Subcutaneous abdominal adipose tissue (tissue), 5 donors: ENCODE measurements around the gene PCBP3.

Experiments used
- H3K27ac ChIP-seq: one replicate; pipeline ENCODE4 v1.7.0; 2013; ENCODE audit warnings: low read depth, mild to moderate bottlenecking, inconsistent platforms, low read length, moderate library complexity
- H3K27me3 ChIP-seq, 5 donors: one replicate each; pipeline ENCODE4 v1.7.0; 2013; ENCODE audit warnings: low read length in 5 of 5, inconsistent platforms in 1 of 5; ENCODE audit not compliant: control insufficient read depth in 5 of 5, insufficient read depth in 4 of 5
- H3K36me3 ChIP-seq, 5 donors: one replicate each; pipeline ENCODE4 v1.7.0; 2013; ENCODE audit warnings: low read length in 5 of 5; ENCODE audit not compliant: control insufficient read depth in 5 of 5, insufficient read depth in 5 of 5
- H3K4me1 ChIP-seq, 5 donors: one replicate each; pipeline ENCODE4 v1.7.0; 2013; ENCODE audit warnings: low read length in 5 of 5, mild to moderate bottlenecking in 3 of 5, moderate library complexity in 1 of 5; ENCODE audit not compliant: control insufficient read depth in 5 of 5, insufficient read depth in 5 of 5
- H3K4me3 ChIP-seq, 5 donors: one replicate each; pipeline ENCODE4 v1.7.0; 2013; ENCODE audit warnings: low read length in 5 of 5, low read depth in 1 of 5
- H3K9ac ChIP-seq, 5 donors: one replicate each; pipeline ENCODE4 v1.7.0; 2013; ENCODE audit warnings: low read length in 5 of 5, mild to moderate bottlenecking in 4 of 5, moderate library complexity in 3 of 5
- H3K9me3 ChIP-seq, 5 donors: one replicate each; pipeline ENCODE4 v1.7.0; 2013; ENCODE audit warnings: low read length in 5 of 5; ENCODE audit not compliant: control insufficient read depth in 5 of 5
- donor health status: healthy.
- donor health status: healthy.
- donor health status: healthy.
- donor health status: healthy.
- donor health status: healthy.

Gene PCBP3

GRCh38 chr21:45875416-45875760 is 231.9 kb downstream of the PCBP3 start:
- Histone ChIP-seq H3K9ac (no peak overlapping the region), H3K9me3 (no peaks in the 10 kb centered on the region), H3K4me3 (peak overlapping the region in 2 of 5 donors; percentile 6 to 30), H3K27me3 (peaks cover 0 to 12% (median 6%) of the 10 kb centered on the region in 5 donors), H3K36me3 (no peaks in the 10 kb centered on the region), H3K4me1 (peaks cover 0 to 25% (median 17%) of the 10 kb centered on the region in 5 donors), H3K27ac (no peak overlapping the region)

DNA sequence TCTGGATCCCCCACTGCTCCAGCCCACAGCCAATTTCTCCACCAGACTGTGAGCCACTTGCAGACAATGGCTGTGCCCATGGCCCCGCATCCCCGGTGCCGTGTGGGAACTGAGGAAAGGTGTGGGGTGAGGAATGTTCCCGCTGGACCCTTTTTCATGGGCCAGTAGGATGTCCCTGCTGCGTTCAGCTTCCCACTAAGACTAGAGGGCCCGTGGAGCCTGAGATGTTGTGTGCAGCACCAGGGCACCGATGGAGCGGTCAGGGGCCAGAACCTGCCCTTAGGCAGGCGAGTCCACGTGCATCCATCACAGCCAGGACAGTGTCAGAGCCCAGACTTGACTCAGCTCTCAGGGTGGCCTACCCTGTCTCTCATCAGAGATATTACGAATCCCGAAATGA is 232.4 kb downstream of the PCBP3 start:
- peaks cover 0 to 12% (median 5%) of the 10 kb centered on the region in 5 donors for H3K27me3 ChIP-seq

GRCh38 chr21:45876381-45877170 is 233.1 kb downstream of the PCBP3 start:
- H3K36me3 ChIP-seq = no peaks in the 10 kb centered on the region
- no peaks in the 10 kb centered on the region for H3K9me3 ChIP-seq
- H3K9ac ChIP-seq = no peak overlapping the region
- no peak overlapping the region for H3K4me3 ChIP-seq
- H3K27me3 ChIP-seq = peaks cover 0 to 11% (median 5%) of the 10 kb centered on the region in 5 donors
- H3K27ac ChIP-seq = no peak overlapping the region
- H3K4me1 ChIP-seq = peaks cover 0 to 32% (median 22%) of the 10 kb centered on the region in 5 donors

More for the DNA sequence above, 232.4 kb downstream of the PCBP3 start:
- Histone ChIP-seq H3K4me1 (peaks cover 0 to 30% (median 21%) of the 10 kb centered on the region in 5 donors), H3K27ac (no peak overlapping the region), H3K9ac (no peak overlapping the region), H3K4me3 (no peak overlapping the region), H3K36me3 (no peaks in the 10 kb centered on the region), H3K9me3 (no peaks in the 10 kb centered on the region)

GRCh38 chr21:45877171-45877438 is 233.6 kb downstream of the PCBP3 start:
- H3K36me3 ChIP-seq = no peaks in the 10 kb centered on the region
- peaks cover 0 to 13% (median 4%) of the 10 kb centered on the region in 5 donors for H3K27me3 ChIP-seq

DNA sequence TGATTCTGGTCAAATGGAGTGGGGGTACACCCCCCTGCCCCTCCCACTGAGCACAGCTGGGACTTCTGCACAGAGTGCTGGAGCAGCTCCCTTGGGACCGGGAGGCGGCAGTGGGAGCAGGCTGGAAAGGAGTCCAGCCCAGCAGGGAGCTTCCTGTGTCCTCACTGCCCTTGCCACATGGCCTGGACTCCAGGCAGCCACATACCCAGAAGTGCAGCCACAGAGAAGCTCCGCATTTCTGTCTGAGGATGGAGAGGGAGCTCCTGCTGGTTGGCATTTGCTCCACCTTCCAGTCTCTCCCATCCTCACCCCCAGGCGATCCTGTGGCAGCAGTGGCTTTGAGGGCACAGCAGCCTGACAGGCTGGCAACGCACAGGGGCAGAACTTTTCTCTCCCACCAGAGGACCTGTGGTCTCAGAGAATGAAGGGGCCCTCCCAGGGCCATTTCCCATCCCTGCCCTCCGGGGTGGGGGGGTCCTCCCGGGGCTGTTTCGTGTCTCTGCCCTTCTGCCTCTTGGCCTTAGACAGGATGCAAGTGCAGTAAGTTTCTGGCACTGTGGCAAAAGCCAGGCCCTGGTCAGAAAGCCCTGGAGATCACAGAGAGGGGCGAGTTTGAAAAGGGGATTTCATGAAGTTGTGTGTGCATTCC is 234.4 kb downstream of the PCBP3 start:
- Histone ChIP-seq H3K4me1 (peaks cover 0 to 32% (median 22%) of the 10 kb centered on the region in 5 donors), H3K9me3 (no peaks in the 10 kb centered on the region), H3K27me3 (peaks cover 0 to 13% (median 4%) of the 10 kb centered on the region in 5 donors), H3K4me3 (no peak overlapping the region), H3K9ac (no peak overlapping the region), H3K27ac (no peak overlapping the region), H3K36me3 (no peaks in the 10 kb centered on the region)

More at GRCh38 chr21:45877171-45877438, 233.6 kb downstream of the PCBP3 start:
- H3K4me3 ChIP-seq = no peak overlapping the region
- no peaks in the 10 kb centered on the region for H3K9me3 ChIP-seq
- H3K4me1 ChIP-seq = peaks cover 0 to 32% (median 22%) of the 10 kb centered on the region in 5 donors
- no peak overlapping the region for H3K27ac ChIP-seq
- H3K9ac ChIP-seq = no peak overlapping the region

- Histone ChIP-seq H3K27me3 (peaks cover 0 to 7% (median 3%) of the 10 kb centered on the region in 5 donors), H3K4me1 (peaks cover 0 to 23% (median 13%) of the 10 kb centered on the region in 5 donors), H3K4me3 (no peak overlapping the region), H3K36me3 (no peaks in the 10 kb centered on the region), H3K9ac (peak overlapping the region in 2 of 5 donors; percentile 0 to 70), H3K9me3 (no peaks in the 10 kb centered on the region), H3K27ac (peak overlapping the region; percentile 78)
These were observed 236.9 kb downstream of the PCBP3 start for GRCh38 chr21:45880097-45881068.

DNA sequence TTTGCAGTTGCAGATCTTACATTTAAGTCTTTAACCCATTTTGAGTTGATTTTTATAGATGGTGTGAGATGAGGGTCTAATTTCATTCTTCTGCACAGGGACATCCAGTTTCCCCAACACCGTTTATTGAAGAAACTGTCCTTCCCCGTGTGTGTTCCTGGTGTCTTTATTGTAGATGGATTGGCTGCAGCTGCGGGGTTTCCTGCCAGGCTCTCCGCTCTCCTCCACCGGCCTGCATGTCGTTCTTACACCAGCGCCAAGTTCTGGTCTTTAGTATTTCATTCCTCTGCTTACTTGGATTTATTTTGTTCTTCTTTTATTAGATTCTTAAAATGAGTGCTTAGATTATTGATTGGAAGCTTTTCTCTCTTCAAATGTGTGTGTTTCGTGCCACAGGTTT is 239.1 kb downstream of the PCBP3 start:
- H3K36me3 ChIP-seq = no peaks in the 10 kb centered on the region
- H3K27me3 ChIP-seq = peaks cover 0 to 3% (median 0%) of the 10 kb centered on the region in 5 donors
- H3K27ac ChIP-seq = no peak overlapping the region
- H3K9ac ChIP-seq = no peak overlapping the region
- no peak overlapping the region for H3K4me3 ChIP-seq
- H3K4me1 ChIP-seq = peaks cover 0 to 31% (median 10%) of the 10 kb centered on the region in 5 donors
- H3K9me3 ChIP-seq = no peaks in the 10 kb centered on the region

GRCh38 chr21:45883090-45883489 is 239.6 kb downstream of the PCBP3 start:
- Histone ChIP-seq H3K9ac (no peak overlapping the region), H3K4me1 (peaks cover 0 to 27% (median 10%) of the 10 kb centered on the region in 5 donors), H3K27me3 (peaks cover 0 to 5% (median 0%) of the 10 kb centered on the region in 5 donors), H3K9me3 (no peaks in the 10 kb centered on the region), H3K27ac (no peak overlapping the region), H3K36me3 (no peaks in the 10 kb centered on the region), H3K4me3 (no peak overlapping the region)

DNA sequence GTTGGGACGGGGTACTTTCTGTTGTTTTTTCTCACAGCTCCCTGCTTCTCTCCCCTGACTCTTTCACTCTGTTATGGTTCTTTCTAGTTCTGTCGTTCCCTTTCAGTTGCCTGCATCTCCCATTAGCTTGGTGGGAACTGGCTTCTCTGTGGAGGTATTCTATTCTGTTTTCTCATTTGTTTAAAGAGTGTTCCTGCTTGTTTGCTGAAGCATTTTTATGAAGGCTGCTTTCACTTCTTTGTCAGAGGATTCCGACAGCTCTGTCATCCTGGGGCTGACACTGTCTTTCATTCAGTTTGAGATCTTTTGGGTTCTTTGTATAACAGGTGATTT is 242.0 kb downstream of the PCBP3 start:
- no peaks in the 10 kb centered on the region for H3K36me3 ChIP-seq
- H3K9me3 ChIP-seq = no peaks in the 10 kb centered on the region
- peaks cover 0 to 5% (median 3%) of the 10 kb centered on the region in 5 donors for H3K27me3 ChIP-seq
- no peak overlapping the region for H3K4me3 ChIP-seq
- H3K27ac ChIP-seq = no peak overlapping the region
- H3K9ac ChIP-seq = no peak overlapping the region
- peaks cover 3 to 27% (median 13%) of the 10 kb centered on the region in 5 donors for H3K4me1 ChIP-seq
